ENCODE data around the gene PPP6R2. TPM values are rescaled to one million over a fixed set of nuclear protein-coding genes. Genes with fewer than 3 reads are reported as not detected.
A peak's percentile ranks its signal among the peaks of the same experiment; 100 is the strongest.
"Not testable (repeated sequence)": the region's sequence is repeated elsewhere in the genome, so short reads cannot be mapped to it uniquely, and the experiment has no call there.

Gene PPP6R2
- total RNA-seq, 1 donor from 2014 or later = 42.4 TPM

DNA sequence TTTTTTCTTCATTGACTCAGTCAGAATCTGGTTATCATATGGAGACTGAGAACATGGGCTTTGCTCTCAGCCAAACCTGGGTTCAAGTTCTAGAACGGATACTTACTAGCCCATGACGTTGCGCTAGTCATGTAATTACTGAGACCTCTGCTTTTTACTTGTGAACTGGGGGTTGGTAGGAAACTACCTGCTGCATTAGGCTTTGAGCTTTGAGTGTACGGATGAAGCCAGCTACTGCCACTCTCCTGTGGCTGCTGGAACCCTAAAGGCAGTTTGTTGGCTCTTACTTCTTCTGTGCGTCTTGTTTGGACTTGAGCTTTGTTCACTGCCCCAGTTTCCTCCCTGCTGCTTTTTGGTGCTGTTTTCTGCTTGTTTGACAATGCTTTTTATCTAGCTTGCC is 18.1 kb downstream of the PPP6R2 start:
- ATAC-seq = no peak
- DNase-seq (ENCODE audit: missing footprints) = no peak
- intact Hi-C loops (cut with DNase I) = no loop called here

DNA sequence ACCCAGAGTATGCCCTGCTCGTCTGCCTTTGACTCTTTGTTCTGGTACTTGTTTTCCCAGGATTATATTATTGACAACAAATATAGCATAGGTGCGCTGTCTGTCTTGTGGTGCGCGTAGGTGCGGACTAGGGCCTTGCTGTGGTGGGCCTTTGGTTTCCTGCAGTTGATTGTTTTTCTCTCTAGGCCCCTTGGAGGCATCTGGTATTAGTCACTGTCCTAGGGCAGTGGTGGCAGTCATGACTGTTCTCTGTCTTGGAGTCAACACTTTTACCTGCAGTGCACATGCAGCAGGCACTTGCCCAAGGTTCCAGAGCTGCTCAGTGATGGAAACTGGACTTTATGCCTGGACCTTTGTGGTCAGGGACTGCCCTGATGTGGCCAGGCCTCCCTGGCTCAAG is 18.6 kb downstream of the PPP6R2 start:
- ATAC-seq = no peak
- no peak for DNase-seq (ENCODE audit: missing footprints)
- intact Hi-C loops (cut with DNase I) = no loop called here

- intact Hi-C loops (cut with DNase I) = no loop called here
- ATAC-seq (no peak), DNase-seq (ENCODE audit: missing footprints) (no peak)
Measured at GRCh38 chr22:50363166-50363802, 20.2 kb downstream of the PPP6R2 start.

DNA sequence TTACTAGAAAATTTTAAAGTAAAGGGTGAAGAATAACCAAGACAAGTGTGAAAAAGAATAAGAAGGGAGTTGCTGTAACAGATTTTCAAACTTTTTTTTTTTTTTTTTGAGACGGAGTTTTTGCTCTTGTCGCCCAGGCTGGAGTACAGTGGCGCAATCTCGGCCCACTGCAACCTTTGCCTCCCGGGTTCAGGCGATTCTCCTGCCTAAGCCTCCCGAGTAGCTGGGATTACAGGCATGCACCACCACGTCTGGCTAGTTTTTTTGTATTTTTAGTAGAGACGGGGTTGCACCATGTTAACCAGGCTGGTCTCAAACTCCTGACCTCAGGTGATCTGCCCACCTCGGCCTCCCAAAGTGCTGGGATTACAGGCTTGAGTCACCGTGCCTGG is 20.7 kb downstream of the PPP6R2 start:
- DNase-seq (ENCODE audit: missing footprints); ATAC-seq; intact Hi-C loops (cut with DNase I): not testable (repeated sequence)

DNA sequence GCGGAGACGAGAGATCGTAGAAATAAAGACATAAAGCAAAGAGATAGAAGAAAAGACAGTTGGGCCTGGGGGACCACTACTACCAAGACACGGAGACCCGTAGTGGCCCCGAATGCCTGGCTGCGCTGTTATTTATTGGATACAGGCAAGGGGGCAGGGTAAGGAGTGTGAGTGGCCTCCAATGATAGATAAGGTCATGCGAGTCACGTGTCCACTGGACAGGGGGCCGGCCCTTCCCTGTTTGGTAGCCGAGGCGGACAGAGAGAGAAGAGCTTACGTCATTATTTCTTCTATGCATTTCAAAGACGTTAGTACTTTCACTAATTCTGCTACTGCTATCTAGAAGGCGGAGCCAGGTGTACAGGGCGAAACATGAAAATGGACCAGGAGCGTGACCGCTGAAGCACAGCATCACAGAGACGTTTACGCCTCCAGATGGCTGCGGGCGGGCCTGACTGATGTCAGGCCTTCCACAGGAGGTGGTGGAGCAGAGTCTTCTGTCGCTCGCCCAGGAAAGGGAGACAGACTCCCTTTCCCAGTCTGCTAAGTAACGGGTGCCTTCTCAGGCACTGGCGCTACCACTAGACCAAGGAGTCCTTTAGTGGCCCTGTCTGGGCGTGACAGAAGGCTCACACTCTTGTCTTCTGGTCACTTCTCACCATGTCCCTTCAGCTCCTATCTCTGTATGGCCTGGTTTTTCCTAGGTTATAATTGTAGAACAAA is 24.8 kb downstream of the PPP6R2 start:
- no peak for ATAC-seq
- no peak for DNase-seq (ENCODE audit: missing footprints)
- intact Hi-C loops (cut with DNase I) = no loop called here

DNA sequence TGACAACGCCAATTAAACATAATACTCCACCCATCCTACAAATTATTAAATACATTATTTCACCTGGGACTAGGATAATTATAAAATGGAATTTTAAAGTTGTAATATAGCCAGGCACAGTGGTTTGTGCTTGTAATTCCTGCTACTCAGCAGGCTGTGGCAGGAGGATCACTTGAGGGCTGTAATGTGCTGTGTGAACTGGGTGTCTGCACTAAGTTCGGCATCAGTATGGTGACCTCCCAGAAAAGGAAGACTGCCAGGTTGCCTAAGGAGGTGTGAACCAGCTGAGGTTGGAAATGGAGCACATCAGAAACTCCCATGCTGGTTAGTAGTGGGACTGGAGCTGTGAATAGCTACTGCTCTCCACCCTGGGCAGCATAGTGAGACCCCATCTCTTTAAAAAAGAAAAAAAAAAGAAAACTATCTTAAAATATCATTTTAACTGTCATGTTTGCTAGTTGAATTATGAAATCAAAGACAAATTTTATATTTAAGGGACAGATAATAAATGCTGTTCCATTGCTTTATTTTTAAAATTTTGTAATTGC is 28.0 kb downstream of the PPP6R2 start:
- DNase-seq (ENCODE audit: missing footprints) (no peak), ATAC-seq (no peak)
- intact Hi-C loops (cut with DNase I) = no loop called here

- ATAC-seq (no peak), DNase-seq (ENCODE audit: missing footprints) (no peak)
- intact Hi-C loops (cut with DNase I) = no loop called here
Measured at GRCh38 chr22:50376085-50376651, 33.0 kb downstream of the PPP6R2 start.

DNA sequence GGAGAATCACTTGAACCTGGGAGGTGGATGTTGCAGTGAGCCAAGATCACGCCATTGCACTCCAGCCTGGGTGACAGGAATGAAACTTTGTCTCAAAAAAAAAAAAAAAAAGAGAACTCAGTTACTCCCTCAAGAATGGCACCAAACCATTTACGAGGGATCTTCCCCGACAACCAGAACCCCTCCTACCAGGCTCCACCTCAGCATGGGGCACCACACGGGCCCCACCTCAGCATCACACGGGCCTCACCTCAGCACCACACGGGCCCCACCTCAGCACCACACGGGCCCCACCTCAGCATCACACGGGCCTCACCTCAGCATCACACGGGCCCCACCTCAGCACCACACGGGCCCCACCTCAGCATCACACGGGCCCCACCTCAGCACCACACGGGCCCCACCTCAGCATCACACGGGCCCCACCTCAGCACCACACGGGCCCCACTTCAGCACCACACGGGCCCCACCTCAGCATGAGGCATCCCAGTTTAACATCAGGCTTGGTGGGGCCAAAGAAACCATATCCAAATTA is 38.0 kb downstream of the PPP6R2 start:
- ATAC-seq; DNase-seq (ENCODE audit: missing footprints); intact Hi-C loops (cut with DNase I): not testable (repeated sequence)

- ATAC-seq = no peak
- intact Hi-C loops (cut with DNase I) = no loop called here
Measured at GRCh38 chr22:50396751-50397370, 53.7 kb downstream of the PPP6R2 start.

GRCh38 chr22:50397371-50398060 is 54.4 kb downstream of the PPP6R2 start:
- ATAC-seq; DNase-seq (ENCODE audit: missing footprints); intact Hi-C loops (cut with DNase I): not testable (repeated sequence)

More at GRCh38 chr22:50396751-50397370, 53.7 kb downstream of the PPP6R2 start:
- no peak for DNase-seq (ENCODE audit: missing footprints)

- DNase-seq (ENCODE audit: missing footprints) (no peak), ATAC-seq (no peak)
- intact Hi-C loops (cut with DNase I) = no loop called here
Measured at GRCh38 chr22:50398831-50399648, 55.9 kb downstream of the PPP6R2 start.

DNA sequence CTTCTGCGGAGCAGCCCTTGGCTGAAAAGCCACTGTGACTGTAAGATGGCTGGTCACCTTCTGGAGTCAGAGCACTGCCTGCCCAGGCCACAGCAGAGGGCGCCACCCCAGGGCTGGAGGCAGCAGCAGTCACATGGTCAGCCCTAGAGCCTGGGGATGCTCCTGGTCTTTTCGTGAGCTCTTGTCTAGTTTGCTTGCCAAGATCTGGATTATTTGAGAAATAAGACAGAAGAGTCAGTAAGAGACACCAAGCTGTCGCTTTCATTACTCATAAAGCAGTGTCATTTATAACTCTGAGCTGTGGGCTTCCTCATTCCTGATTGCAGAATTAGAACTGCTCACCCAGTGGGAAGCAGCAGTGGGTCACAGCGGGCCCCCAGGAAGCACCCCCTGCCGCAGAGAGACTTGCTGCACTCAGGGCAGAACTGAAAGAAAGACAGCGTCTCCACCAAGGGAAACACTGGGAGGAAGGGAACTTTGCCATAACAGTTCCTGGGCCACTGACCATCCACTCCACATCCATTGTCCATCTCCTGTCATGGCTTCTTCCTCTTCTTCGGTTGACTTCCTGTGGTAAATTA is 56.7 kb downstream of the PPP6R2 start:
- ATAC-seq = peak; percentile 62
- DNase-seq (ENCODE audit: missing footprints) = no peak
- intact Hi-C loops (cut with DNase I) = no loop called here

- intact Hi-C loops (cut with DNase I) = no loop called here
- DNase-seq (ENCODE audit: missing footprints) (no peak), ATAC-seq (no peak)
Measured at GRCh38 chr22:50400406-50400805, 57.3 kb downstream of the PPP6R2 start.

DNA sequence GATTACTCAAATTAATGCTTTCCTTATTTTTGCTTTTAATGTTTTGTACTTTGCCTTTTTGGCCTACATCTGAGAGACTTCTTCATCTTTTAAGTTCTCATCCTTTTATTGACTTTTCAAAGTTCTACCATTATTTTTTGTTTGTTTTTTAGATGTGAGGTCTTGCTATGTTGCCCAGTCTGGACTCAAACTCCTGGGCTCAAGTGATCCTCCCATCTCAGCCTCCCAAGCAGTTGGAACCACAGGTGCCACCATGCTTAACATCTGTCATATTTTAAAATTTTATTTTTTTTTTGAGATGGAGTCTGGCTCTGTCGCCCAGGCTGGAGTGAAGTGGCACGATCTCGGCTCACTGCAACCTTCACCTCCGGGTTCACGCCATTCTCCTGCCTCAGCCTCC is 57.8 kb downstream of the PPP6R2 start:
- ATAC-seq = no peak

GRCh38 chr22:50401907-50402306 is 58.8 kb downstream of the PPP6R2 start:
- ATAC-seq (no peak), DNase-seq (ENCODE audit: missing footprints) (no peak)
- intact Hi-C loops (cut with DNase I) = no loop called here

More for the DNA sequence above, 57.8 kb downstream of the PPP6R2 start:
- intact Hi-C loops (cut with DNase I) = no loop called here
- DNase-seq (ENCODE audit: missing footprints) = no peak

GRCh38 chr22:50403701-50404101 is 60.6 kb downstream of the PPP6R2 start:
- peak; percentile 49 for ATAC-seq
- intact Hi-C loops (cut with DNase I) = no loop called here

DNA sequence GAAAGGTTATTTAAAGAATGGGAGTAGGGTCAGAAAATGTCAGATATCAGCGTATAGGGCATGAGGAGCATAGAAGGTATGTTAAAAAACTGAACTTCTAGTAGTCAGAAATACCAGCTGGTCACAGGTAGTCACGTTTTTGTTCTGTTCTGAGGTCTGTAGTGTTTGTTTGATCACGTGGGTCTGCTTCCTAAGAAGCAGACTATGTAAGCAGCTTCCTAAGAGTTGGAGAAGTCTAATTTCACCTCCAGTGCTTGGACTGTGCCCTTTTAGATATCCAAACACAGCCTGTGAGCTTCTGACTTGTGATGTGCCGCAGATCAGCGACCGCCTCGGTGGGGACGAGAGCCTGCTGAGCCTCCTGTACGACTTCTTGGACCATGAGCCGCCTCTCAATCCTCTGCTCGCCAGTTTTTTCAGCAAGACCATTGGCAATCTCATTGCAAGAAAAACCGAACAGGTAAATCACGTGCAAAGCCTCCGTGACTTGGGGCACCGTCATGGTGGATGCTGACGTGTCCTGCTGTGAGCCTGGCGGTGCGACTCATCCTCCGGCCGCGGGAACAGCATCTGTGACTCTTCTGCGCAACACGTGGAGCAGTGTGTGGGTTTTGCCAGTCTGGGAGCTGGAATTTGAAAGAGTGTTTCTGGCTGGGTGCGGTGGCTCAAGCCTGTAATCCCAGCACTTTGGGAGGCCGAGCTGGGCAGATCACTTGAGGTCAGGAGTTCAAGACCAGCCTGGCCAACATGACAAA is 63.5 kb downstream of the PPP6R2 start:
- intact Hi-C loops (cut with DNase I) = no loop called here
- no peak for DNase-seq (ENCODE audit: missing footprints)
- no peak for ATAC-seq

More at GRCh38 chr22:50403701-50404101, 60.6 kb downstream of the PPP6R2 start:
- DNase-seq (ENCODE audit: missing footprints) = peak; percentile 90
